ENCODE results near the gene RNF113B. TPM values are rescaled to one million over a fixed set of nuclear protein-coding genes. Genes with fewer than 3 reads are reported as not detected.

RNF113B gene
- total and polyA plus RNA-seq, 2 donors: not detected

Small RNA genes lying within 50 kb of the gene (small RNA-seq; reads per million reads assigned to genes)
- not detected for gene MIR3170

Other genes starting within 250 kb of the RNF113B start
- 164 TPM for gene IPO5, start 223.6 kb downstream of the RNF113B start, total RNA-seq
- gene IPO5, start 223.6 kb downstream of the RNF113B start, polyA plus RNA-seq: 58.9 TPM
- 81.7 TPM for gene FARP1, start 34.2 kb downstream of the RNF113B start, total RNA-seq
- 30.6 TPM for gene FARP1, start 34.2 kb downstream of the RNF113B start, polyA plus RNA-seq

Measured in urinary bladder (tissue), 2 donors.